K562 (cell line): ENCODE results near the gene ADAMTS14. TPM values are rescaled to one million over a fixed set of nuclear protein-coding genes. Genes with fewer than 3 reads are reported as not detected.
A peak's percentile ranks its signal among the peaks of the same experiment; 100 is the strongest.

Experiments used
- ATAC-seq: fragments of 200-7000 bp; cut with Tn5 transposase; 3 replicates; pipeline ENCODE4 v1.9.1; 2020; ENCODE audit warnings: moderate library complexity
- BruUV-seq: library from RNA; stranded (reverse); fragments of 400-500 nt; replicated peaks from 2 replicates; lab custom pipeline; 2021; lab: Mats Ljungman, UMichigan
- CTCF ChIA-PET: fragments of 300-600 bp; formaldehyde crosslinking; extraction: SDS; loops from one replicate; lab custom pipeline; 2021; ENCODE audit warnings: low intra/inter-chr PET ratio; lab: Yijun Ruan, JAX
- POLR2A ChIA-PET: fragments of 300-600, 350-650 bp; sonication (Branson Sonifier 250); formaldehyde crosslinking; extraction: SDS; loops from one replicate; lab custom pipeline; 2021; ENCODE audit warnings: antibody characterized with exemption, inconsistent platforms; lab: Yijun Ruan, JAX
- DNase-seq, 4 experiments: peaks; one replicate each; pipeline versions ENCODE4 v3.0.0 to v3.0.0-alpha.2; 2011 to 2018; ENCODE audit warnings: low spot score in 3 of 4, mixed read lengths in 3 of 4; ENCODE audit errors: extremely low read depth in 1 of 4
- FAIRE-seq: peaks from 2 replicates; lab custom pipeline; 2011; peaks lifted over from hg19 to GRCh38; lab: Jason Lieb, UNC
- H2AFZ ChIP-seq: 2 replicates; pipeline ENCODE4 v1.6.0; 2011; ENCODE audit warnings: low read depth, low read length, control low read depth, inconsistent platforms
- H3K27ac ChIP-seq: fragments of 200-600 bp; 3 replicates; pipeline ENCODE4 v1.8.0; 2011; ENCODE audit warnings: low read depth, mild to moderate bottlenecking, control low read depth, inconsistent platforms, low read length, moderate library complexity, mixed read lengths; ENCODE audit errors: extremely low read depth
- H3K27me3 ChIP-seq, 2 experiments: fragments of 300-600 bp in 1 of 2; 2 replicates in 1 of 2; 3 replicates in 1 of 2; pipeline versions ENCODE4 v1.6.0 to v1.8.0; 2011; ENCODE audit warnings: inconsistent platforms in 2 of 2, low read length in 2 of 2, mild to moderate bottlenecking in 1 of 2, mixed read lengths in 1 of 2, moderate library complexity in 1 of 2; ENCODE audit not compliant: control insufficient read depth in 2 of 2, insufficient read depth in 2 of 2
- H3K36me3 ChIP-seq: fragments of 300-600 bp; 3 replicates; pipeline ENCODE4 v1.8.0; 2011; ENCODE audit warnings: mild to moderate bottlenecking, low read length, inconsistent platforms; ENCODE audit not compliant: control insufficient read depth, insufficient read depth
- H3K4me1 ChIP-seq, 2 experiments: fragments of 200-600 bp in 1 of 2; replicated peaks in 1 of 2; 2 replicates in 1 of 2; 3 replicates in 1 of 2; pipeline versions ENCODE4 v1.5.1 to v1.8.0; 2011; ENCODE audit warnings: inconsistent platforms in 2 of 2, low read length in 2 of 2, mild to moderate bottlenecking in 1 of 2, mixed read lengths in 1 of 2, moderate library complexity in 1 of 2; ENCODE audit not compliant: control insufficient read depth in 2 of 2, insufficient read depth in 2 of 2
- H3K4me2 ChIP-seq: 2 replicates; pipeline ENCODE4 v1.6.1; 2011; ENCODE audit warnings: low read length, control low read depth, inconsistent platforms, mixed read lengths; ENCODE audit not compliant: insufficient read depth
- H3K4me3 ChIP-seq: fragments of 200-600 bp; sonication (generic), shearing (Covaris generic); 2 replicates; pipeline ENCODE4 v1.5.1; 2016; ENCODE audit warnings: control low read depth, inconsistent platforms
- H3K79me2 ChIP-seq: fragments of 200-600 bp; 3 replicates; pipeline ENCODE4 v1.8.0; 2011; ENCODE audit warnings: low read length, inconsistent platforms; ENCODE audit not compliant: control insufficient read depth, insufficient read depth
- H3K9ac ChIP-seq, 2 experiments: 2 replicates each; pipeline versions ENCODE4 v1.6.0 to v1.6.1; 2011; ENCODE audit warnings: low read depth in 2 of 2, low read length in 2 of 2, control low read depth in 1 of 2, inconsistent platforms in 1 of 2, mild to moderate bottlenecking in 1 of 2, mixed read lengths in 1 of 2; ENCODE audit not compliant: insufficient read depth in 1 of 2
- H3K9me1 ChIP-seq: one replicate; pipeline ENCODE4 v1.6.0; 2011; ENCODE audit warnings: inconsistent platforms, mild to moderate bottlenecking, low read length, moderate library complexity; ENCODE audit not compliant: control insufficient read depth, insufficient read depth
- H3K9me3 ChIP-seq: replicated peaks from 2 replicates; pipeline ENCODE4 v1.5.1; 2011; ENCODE audit warnings: low read depth, low read length, inconsistent platforms; ENCODE audit not compliant: control insufficient read depth, insufficient read depth
- H4K20me1 ChIP-seq: replicated peaks from 2 replicates; pipeline ENCODE4 v1.6.1; 2011; ENCODE audit warnings: low read length, inconsistent platforms, mixed read lengths; ENCODE audit not compliant: control insufficient read depth, insufficient read depth
- ARID1B ChIP-seq: fragments of 450-650 bp; IDR thresholded peaks from 2 replicates; pipeline ENCODE4 v1.6.1; 2016; ENCODE audit warnings: antibody characterized with exemption, mild to moderate bottlenecking, inconsistent platforms
- ATF7 ChIP-seq: fragments of 450-650 bp; IDR thresholded peaks from 2 replicates; pipeline ENCODE4 v1.7.1; 2014; ENCODE audit warnings: mild to moderate bottlenecking, moderate library complexity
- CTBP1 ChIP-seq: fragments of 450-650 bp; IDR thresholded peaks from 2 replicates; pipeline ENCODE4 v1.6.1; 2016; ENCODE audit warnings: borderline replicate concordance
- CTCF ChIP-seq, 3 experiments: IDR thresholded peaks in 2 of 3; conservative IDR thresholded peaks in 1 of 3; 2 replicates each; pipeline ENCODE4 v1.5.1; 2011 to 2012; ENCODE audit warnings: low read length in 3 of 3, mild to moderate bottlenecking in 3 of 3, control low read depth in 2 of 3, improper control_type of control experiment in 1 of 3, inconsistent platforms in 1 of 3, low read depth in 1 of 3, mixed read lengths in 1 of 3, moderate library complexity in 1 of 3; ENCODE audit not compliant: insufficient read depth in 2 of 3
- JUND ChIP-seq, 2 experiments: IDR thresholded peaks; 2 replicates in 1 of 2; 3 replicates in 1 of 2; pipeline ENCODE4 v1.6.1; 2011; ENCODE audit warnings: borderline replicate concordance in 2 of 2, low read depth in 2 of 2, low read length in 2 of 2, improper control_type of control experiment in 1 of 2, missing biosample characterization in 1 of 2, missing genetic modification characterization in 1 of 2, missing genetic modification reagents in 1 of 2
- RB1 ChIP-seq: fragments of 450-650 bp; IDR thresholded peaks from 2 replicates; pipeline ENCODE4 v1.6.1; 2017; ENCODE audit warnings: low read depth, mild to moderate bottlenecking
- SNAPC5 ChIP-seq: fragments of 250-450 bp; sonication (Bioruptor Pico); IDR thresholded peaks from 2 replicates; pipeline ENCODE4 v1.8.0; 2021; ENCODE audit warnings: moderate library complexity, mild to moderate bottlenecking, inconsistent platforms
- SNRNP70 ChIP-seq: fragments of 200-400 bp; formaldehyde crosslinking; optimal IDR thresholded peaks from 2 replicates; pipeline ENCODE3; 2017; ENCODE audit warnings: low read depth, low read length
- TCF15 ChIP-seq: fragments of 250-450 bp; sonication (Bioruptor Pico); IDR thresholded peaks from 2 replicates; pipeline ENCODE4 v1.8.0; 2022; ENCODE audit warnings: moderate library complexity, mild to moderate bottlenecking, inconsistent platforms
- ZBTB43 ChIP-seq: sonication (generic); formaldehyde crosslinking; IDR thresholded peaks from 2 replicates; pipeline ENCODE4 v1.8.0; 2023; ENCODE audit warnings: mild to moderate bottlenecking, missing genetic modification reagents
- ZNF224 ChIP-seq: sonication (generic); formaldehyde crosslinking; IDR thresholded peaks from 2 replicates; pipeline ENCODE4 v1.8.0; 2022; ENCODE audit warnings: mild to moderate bottlenecking, missing genetic modification reagents
- ZNF274 ChIP-seq: IDR thresholded peaks from 2 replicates; pipeline ENCODE4 v1.6.1; 2011; ENCODE audit warnings: low read depth, mild to moderate bottlenecking, low read length, moderate library complexity, borderline replicate concordance
- ZNF717 ChIP-seq: fragments of 250-450 bp; sonication (Bioruptor Pico); IDR thresholded peaks from 2 replicates; pipeline ENCODE4 v1.5.0; 2021
- ZNF75A ChIP-seq: fragments of 450-650 bp; formaldehyde crosslinking; IDR thresholded peaks from 2 replicates; pipeline ENCODE4 v1.4.0; 2020; ENCODE audit warnings: mild to moderate bottlenecking
- ZNF76 ChIP-seq: fragments of 250-450 bp; sonication (Bioruptor Pico); IDR thresholded peaks from 2 replicates; pipeline ENCODE4 v1.4.0; 2020; ENCODE audit warnings: mild to moderate bottlenecking, moderate library complexity, borderline replicate concordance
- WGBS: fragments of 100-300 bp; shearing (Covaris generic); methylation state at CpG from one replicate; pipeline ENCODE4 v1.1.6; 2016; ENCODE audit warnings: low coverage, mixed read lengths; ENCODE audit not compliant: insufficient coverage; ENCODE audit errors: missing lambda C conversion rate; 5-methylcytosine and 5-hydroxymethylcytosine counted together
- in situ Hi-C: fragments of 300-500 bp; cut with MboI; formaldehyde crosslinking; loops from 4 replicates; pipeline ENCODE4 v1.15.0; 2018; ENCODE audit warnings: inconsistent platforms, mixed read lengths
- intact Hi-C: fragments of 100-400 bp; cut with micrococcal nuclease; formaldehyde crosslinking; loops from 2 replicates; pipeline ENCODE4 v1.14.2; 2022
- polyA plus RNA-seq, 8 experiments: library from polyadenylated mRNA; depleted of rRNA in 4 of 8; stranded (reverse) in 5 of 8; unstranded in 3 of 8; fragments of >200 nt; fragmentation: Nextera tagmentation in 2 of 8; fragmentation: Illumina TruSeq in 1 of 8; extraction: Ambion mirVana in 2 of 8; extraction: Trizol in 1 of 8; gene quantifications; 2 replicates each; pipeline versions ENCODE4 v1.2.1 to v1.2.3, GENCODE V29; 2011 to 2014; ENCODE audit warnings: inconsistent platforms in 1 of 8, missing spikeins in 1 of 8
- total RNA-seq, 7 experiments: library from RNA; depleted of rRNA in 6 of 7; stranded (reverse); fragments of >200 nt in 6 of 7; fragmentation: Illumina TruSeq in 2 of 7; extraction: Trizol in 2 of 7; gene quantifications; 2 replicates each; pipeline versions ENCODE4 v1.2.1 to v1.2.3, GENCODE V29; 2011 to 2021; ENCODE audit warnings: low replicate concordance in 1 of 7

The ADAMTS14 gene
- total and polyA plus RNA-seq, 9 of the 15 experiments (the other 6 are each of a cell fraction or from before 2014, with no cell fraction given), result 0.04 to 37.4 (median 15.9) TPM

DNA sequence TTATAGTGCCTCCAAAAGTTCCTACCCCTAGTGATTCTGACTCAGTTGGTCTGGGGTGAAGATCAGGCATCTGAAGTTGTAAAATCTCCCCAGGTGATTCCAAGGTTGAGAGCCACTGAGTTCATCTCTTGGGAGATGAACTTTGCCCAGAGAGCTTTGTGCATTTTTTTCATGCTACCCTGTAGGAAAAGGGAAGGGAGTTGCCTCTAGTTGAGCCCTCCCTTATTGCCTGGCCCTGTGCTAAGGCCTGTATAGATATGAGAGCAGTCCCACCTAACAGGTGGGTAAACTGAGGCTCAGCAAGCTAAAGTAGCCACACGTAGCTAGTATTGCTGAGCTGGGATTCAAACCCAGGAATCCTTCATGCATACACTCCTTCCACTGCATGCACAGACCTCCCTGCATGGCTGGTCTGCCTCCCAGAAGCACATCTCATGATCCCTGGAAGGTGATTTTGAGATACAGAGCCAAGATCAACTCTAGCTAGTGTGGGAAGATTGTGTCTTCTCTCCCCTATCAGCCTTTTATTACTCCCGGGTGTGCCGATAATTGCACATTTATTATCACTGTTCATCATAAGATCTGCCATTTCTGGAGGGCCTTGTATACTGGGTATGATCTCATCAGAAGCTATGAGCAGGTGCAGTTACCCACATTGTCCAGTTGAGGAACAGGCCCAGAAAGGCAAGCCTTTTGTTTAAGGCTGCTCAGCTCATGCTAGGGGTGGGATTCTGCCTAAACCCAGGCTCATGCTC, 65.9 kb downstream of the ADAMTS14 start:
- H3K27ac ChIP-seq, result no peak overlapping the region
- DNase-seq, result peak; percentile 47 to 66 (median 58)
- TF ChIP-seq JUND (IDR thresholded peaks at IDR 0.05; ENCODE audit: borderline replicate concordance, low read depth, low read length), result 0 out of 2 replicates have a peak, but pooled peaks have one; percentile 16
- TF ChIP-seq JUND (tag; IDR thresholded peaks at IDR 0.05; ENCODE audit: borderline replicate concordance, low read depth, low read length), result no peak
- peak; percentile 44 for TF ChIP-seq SNRNP70
- TF ChIP-seq SNAPC5 (CRISPR knock-in tag), result no peak
- no peak for TF ChIP-seq RB1
- 0 out of 2 replicates have a peak, but pooled peaks have one; percentile 12 for TF ChIP-seq CTBP1
- 0 out of 2 replicates have a peak, but pooled peaks have one; percentile 57 for TF ChIP-seq ZNF224 (CRISPR knock-in tag)
- TF ChIP-seq ZNF274, result no peak
- TF ChIP-seq ATF7, result 0 out of 2 replicates have a peak, but pooled peaks have one; percentile 37
- no peak for TF ChIP-seq ZNF717 (CRISPR knock-in tag)
- no peak for TF ChIP-seq ZBTB43 (CRISPR knock-in tag)
- no peak for TF ChIP-seq ZNF76 (CRISPR knock-in tag)
- TF ChIP-seq CTCF (IDR thresholded peaks at IDR 0.05 in 2 of 3, conservative IDR thresholded peaks at IDR 0.05 in 1 of 3; ENCODE audit: insufficient read depth in 2 of 3, low read depth in 1 of 3, low read length in 3 of 3), result peak in 2 of 3 experiments; percentile 26 to 41; a peak in 1 of 6 replicates
- TF ChIP-seq TCF15 (CRISPR knock-in tag), result no peak
- no peak for TF ChIP-seq ARID1B
- no peak for TF ChIP-seq ZNF75A (CRISPR knock-in tag)
- no peak overlapping the region for H3K4me2 ChIP-seq
- no peak overlapping the region for H3K4me3 ChIP-seq
- peaks cover 22% of the 10 kb centered on the region for H3K79me2 ChIP-seq
- H4K20me1 ChIP-seq, result no peaks in the 10 kb centered on the region
- H3K27me3 ChIP-seq, result no peaks in the 10 kb centered on the region
- peak; percentile 69 for ATAC-seq
- H3K9me1 ChIP-seq, result no peaks in the 10 kb centered on the region
- ChIA-PET POLR2A (interaction anchor here (0.6 to 1.6 kb wide), 10 partner anchors 10 to 438 kb away, joined by 3 to 7 read pairs (median 3); no protein-coding TSS in a partner anchor), CTCF (no interaction called here)
- H2AFZ ChIP-seq, result no peak overlapping the region
- 59% methylated on average over 3 of the region's 3 CpGs for WGBS
- FAIRE-seq, result no peak
- peaks cover 40 to 53% of the 10 kb centered on the region in 2 experiments for H3K4me1 ChIP-seq
- peak overlapping the region in 1 of 2 experiments; percentile 41; a peak in 2 of 4 replicates for H3K9ac ChIP-seq
- no peaks in the 10 kb centered on the region for H3K9me3 ChIP-seq
- intact Hi-C loops, result no loop called here
- BruUV-seq, result no TSS peak
- peaks cover 92% of the 10 kb centered on the region for H3K36me3 ChIP-seq
- in situ Hi-C loops, result no loop called here
